ENCODE results near the gene ZBTB40. TPM values are rescaled to one million over a fixed set of nuclear protein-coding genes. Genes with fewer than 3 reads are reported as not detected.

The ZBTB40 gene
- total and polyA plus RNA-seq, 2 of the 13 experiments (the other 11 are each of a cell fraction or from before 2014, with no cell fraction given), result 8.8 to 16.5 TPM

GRCh38 chr1:22416555-22417454 lies 34.8 kb upstream of the ZBTB40 start (continued):
- peak; percentile 33; the same call in 1 of the 2 replicates for TF ChIP-seq ZGPAT (CRISPR knock-in tag; IDR thresholded peaks at IDR 0.05)
- no peak for TF ChIP-seq RFX5 (IDR thresholded peaks at IDR 0.05; ENCODE audit: low read depth, low read length)
- no peak for TF ChIP-seq PCBP2 (optimal IDR thresholded peaks at IDR 0.05; ENCODE audit: low read depth, low read length, poor library complexity, severe bottlenecking)
- peak in 1 of 2 experiments; percentile 85; a peak in 2 of 4 replicates for TF ChIP-seq KLF16 (CRISPR knock-in tag; IDR thresholded peaks at IDR 0.05)
- TF ChIP-seq SNAPC2 (CRISPR knock-in tag; IDR thresholded peaks at IDR 0.05), result no peak
- TF ChIP-seq SIX4 (CRISPR knock-in tag; IDR thresholded peaks at IDR 0.05), result no peak
- peak; percentile 44; the same call in 1 of the 2 replicates for TF ChIP-seq ZNF574 (CRISPR knock-in tag; IDR thresholded peaks at IDR 0.05)
- TF ChIP-seq ZNF781 (CRISPR knock-in tag; IDR thresholded peaks at IDR 0.05; ENCODE audit: borderline replicate concordance, not compliant biosample characterization), result no peak
- peak; percentile 78 for TF ChIP-seq XRCC5 (optimal IDR thresholded peaks at IDR 0.05; ENCODE audit: low read length)
- TF ChIP-seq FLYWCH1 (CRISPR knock-in tag; IDR thresholded peaks at IDR 0.05), result 0 out of 2 replicates have a peak, but pooled peaks have one; percentile 34
- TF ChIP-seq ZFP37 (CRISPR knock-in tag; IDR thresholded peaks at IDR 0.05; ENCODE audit: borderline replicate concordance), result no peak
- TF ChIP-seq TCF7L2 (IDR thresholded peaks at IDR 0.05; ENCODE audit: low read depth, low read length), result no peak
- TF ChIP-seq REPIN1 (CRISPR knock-in tag; IDR thresholded peaks at IDR 0.05; ENCODE audit: borderline replicate concordance, low read depth), result peak; percentile 49; the same call in 1 of the 2 replicates
- peak; percentile 51 for TF ChIP-seq ZNF768 (CRISPR knock-in tag; IDR thresholded peaks at IDR 0.05)
- peak; percentile 39; the same call in 1 of the 2 replicates for TF ChIP-seq FOSL2 (CRISPR knock-in tag; IDR thresholded peaks at IDR 0.05)
- peak; percentile 59; the same call in 1 of the 2 replicates for TF ChIP-seq MAZ (IDR thresholded peaks at IDR 0.05; ENCODE audit: borderline replicate concordance, low read depth, low read length)
- peak; percentile 53; the same call in 1 of the 2 replicates for TF ChIP-seq MAZ (CRISPR knock-in tag; IDR thresholded peaks at IDR 0.05; ENCODE audit: low read depth)
- TF ChIP-seq HNRNPK (IDR thresholded peaks at IDR 0.05; ENCODE audit: low read depth, low read length, poor library complexity, severe bottlenecking), result no peak
- TF ChIP-seq ZSCAN22 (CRISPR knock-in tag; IDR thresholded peaks at IDR 0.05), result peak; percentile 97
- no peak for TF ChIP-seq ATM (IDR thresholded peaks at IDR 0.05; ENCODE audit: borderline replicate concordance)
- peak; percentile 60; the same call in 1 of the 2 replicates for TF ChIP-seq NFKB2 (CRISPR knock-in tag; IDR thresholded peaks at IDR 0.05; ENCODE audit: borderline replicate concordance)
- no peak for TF ChIP-seq FOSL1 (CRISPR knock-in tag; IDR thresholded peaks at IDR 0.05; ENCODE audit: borderline replicate concordance)
- TF ChIP-seq ZNF691 (CRISPR knock-in tag; IDR thresholded peaks at IDR 0.05; ENCODE audit: borderline replicate concordance, low read depth), result 0 out of 2 replicates have a peak, but pooled peaks have one; percentile 61

All from HepG2 (cell line).